ENCODE results near the gene WWOX. TPM values are rescaled to one million over a fixed set of nuclear protein-coding genes. Genes with fewer than 3 reads are reported as not detected.

Gene WWOX
- total and polyA plus RNA-seq, 2 of the 13 experiments (the other 11 are each of a cell fraction or from before 2014, with no cell fraction given): 9.1 to 37.4 TPM

DNA sequence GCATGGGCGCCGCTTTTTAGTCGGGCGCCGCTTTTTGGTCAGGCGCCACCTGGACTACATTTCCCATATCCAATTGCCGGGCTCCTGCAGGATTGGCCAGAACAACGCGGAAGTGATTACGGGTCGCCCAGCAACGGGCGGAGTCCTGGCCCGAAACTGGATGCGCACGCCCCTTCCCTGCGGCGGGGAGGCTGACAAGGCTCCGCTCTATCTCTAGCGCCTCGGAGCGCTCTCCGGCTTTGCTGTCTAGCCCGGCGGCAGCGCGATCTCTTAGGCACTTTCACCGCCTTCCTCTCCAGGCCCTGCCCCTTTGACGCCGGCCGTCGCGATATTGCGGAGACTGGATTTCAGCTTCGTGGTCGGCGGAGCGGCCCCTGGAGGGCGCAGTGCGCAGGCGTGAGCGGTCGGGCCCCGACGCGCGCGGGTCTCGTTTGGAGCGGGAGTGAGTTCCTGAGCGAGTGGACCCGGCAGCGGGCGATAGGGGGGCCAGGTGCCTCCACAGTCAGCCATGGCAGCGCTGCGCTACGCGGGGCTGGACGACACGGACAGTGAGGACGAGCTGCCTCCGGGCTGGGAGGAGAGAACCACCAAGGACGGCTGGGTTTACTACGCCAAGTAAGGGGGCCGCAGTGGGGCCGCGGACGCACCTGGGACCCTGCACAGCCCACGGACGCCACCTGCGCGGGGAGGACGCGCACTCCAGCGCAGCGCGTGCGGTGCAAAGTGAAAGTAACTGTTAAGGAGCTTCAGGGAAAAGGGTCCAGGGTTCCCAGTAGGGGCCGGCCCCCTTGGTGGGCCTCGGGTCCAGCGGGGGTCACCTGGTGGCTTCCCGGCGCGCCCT, at the start of gene WWOX (continued):
- TF ChIP-seq, protein P1, sequence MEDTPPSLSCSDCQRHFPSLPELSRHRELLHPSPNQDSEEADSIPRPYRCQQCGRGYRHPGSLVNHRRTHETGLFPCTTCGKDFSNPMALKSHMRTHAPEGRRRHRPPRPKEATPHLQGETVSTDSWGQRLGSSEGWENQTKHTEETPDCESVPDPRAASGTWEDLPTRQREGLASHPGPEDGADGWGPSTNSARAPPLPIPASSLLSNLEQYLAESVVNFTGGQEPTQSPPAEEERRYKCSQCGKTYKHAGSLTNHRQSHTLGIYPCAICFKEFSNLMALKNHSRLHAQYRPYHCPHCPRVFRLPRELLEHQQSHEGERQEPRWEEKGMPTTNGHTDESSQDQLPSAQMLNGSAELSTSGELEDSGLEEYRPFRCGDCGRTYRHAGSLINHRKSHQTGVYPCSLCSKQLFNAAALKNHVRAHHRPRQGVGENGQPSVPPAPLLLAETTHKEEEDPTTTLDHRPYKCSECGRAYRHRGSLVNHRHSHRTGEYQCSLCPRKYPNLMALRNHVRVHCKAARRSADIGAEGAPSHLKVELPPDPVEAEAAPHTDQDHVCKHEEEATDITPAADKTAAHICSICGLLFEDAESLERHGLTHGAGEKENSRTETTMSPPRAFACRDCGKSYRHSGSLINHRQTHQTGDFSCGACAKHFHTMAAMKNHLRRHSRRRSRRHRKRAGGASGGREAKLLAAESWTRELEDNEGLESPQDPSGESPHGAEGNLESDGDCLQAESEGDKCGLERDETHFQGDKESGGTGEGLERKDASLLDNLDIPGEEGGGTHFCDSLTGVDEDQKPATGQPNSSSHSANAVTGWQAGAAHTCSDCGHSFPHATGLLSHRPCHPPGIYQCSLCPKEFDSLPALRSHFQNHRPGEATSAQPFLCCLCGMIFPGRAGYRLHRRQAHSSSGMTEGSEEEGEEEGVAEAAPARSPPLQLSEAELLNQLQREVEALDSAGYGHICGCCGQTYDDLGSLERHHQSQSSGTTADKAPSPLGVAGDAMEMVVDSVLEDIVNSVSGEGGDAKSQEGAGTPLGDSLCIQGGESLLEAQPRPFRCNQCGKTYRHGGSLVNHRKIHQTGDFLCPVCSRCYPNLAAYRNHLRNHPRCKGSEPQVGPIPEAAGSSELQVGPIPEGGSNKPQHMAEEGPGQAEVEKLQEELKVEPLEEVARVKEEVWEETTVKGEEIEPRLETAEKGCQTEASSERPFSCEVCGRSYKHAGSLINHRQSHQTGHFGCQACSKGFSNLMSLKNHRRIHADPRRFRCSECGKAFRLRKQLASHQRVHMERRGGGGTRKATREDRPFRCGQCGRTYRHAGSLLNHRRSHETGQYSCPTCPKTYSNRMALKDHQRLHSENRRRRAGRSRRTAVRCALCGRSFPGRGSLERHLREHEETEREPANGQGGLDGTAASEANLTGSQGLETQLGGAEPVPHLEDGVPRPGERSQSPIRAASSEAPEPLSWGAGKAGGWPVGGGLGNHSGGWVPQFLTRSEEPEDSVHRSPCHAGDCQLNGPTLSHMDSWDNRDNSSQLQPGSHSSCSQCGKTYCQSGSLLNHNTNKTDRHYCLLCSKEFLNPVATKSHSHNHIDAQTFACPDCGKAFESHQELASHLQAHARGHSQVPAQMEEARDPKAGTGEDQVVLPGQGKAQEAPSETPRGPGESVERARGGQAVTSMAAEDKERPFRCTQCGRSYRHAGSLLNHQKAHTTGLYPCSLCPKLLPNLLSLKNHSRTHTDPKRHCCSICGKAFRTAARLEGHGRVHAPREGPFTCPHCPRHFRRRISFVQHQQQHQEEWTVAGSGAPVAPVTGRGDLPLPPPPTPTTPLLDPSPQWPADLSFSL (CRISPR knock-in tag; IDR thresholded peaks at IDR 0.05): no peak
- peak; percentile 90 for TF ChIP-seq TBX2 (CRISPR knock-in tag; IDR thresholded peaks at IDR 0.05; ENCODE audit: borderline replicate concordance)
- TF ChIP-seq HOXA5 (CRISPR knock-in tag; IDR thresholded peaks at IDR 0.05): peak; percentile 85; the same call in 1 of the 2 replicates
- TF ChIP-seq, protein P2, sequence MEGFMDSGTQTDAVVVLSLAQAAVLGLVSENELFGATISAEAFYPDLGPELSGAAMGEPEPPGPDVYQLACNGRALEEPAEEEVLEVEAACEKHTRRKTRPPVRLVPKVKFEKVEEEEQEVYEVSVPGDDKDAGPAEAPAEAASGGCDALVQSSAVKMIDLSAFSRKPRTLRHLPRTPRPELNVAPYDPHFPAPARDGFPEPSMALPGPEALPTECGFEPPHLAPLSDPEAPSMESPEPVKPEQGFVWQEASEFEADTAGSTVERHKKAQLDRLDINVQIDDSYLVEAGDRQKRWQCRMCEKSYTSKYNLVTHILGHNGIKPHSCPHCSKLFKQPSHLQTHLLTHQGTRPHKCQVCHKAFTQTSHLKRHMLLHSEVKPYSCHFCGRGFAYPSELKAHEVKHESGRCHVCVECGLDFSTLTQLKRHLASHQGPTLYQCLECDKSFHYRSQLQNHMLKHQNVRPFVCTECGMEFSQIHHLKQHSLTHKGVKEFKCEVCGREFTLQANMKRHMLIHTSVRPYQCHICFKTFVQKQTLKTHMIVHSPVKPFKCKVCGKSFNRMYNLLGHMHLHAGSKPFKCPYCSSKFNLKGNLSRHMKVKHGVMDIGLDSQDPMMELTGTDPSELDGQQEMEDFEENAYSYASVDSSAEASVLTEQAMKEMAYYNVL (CRISPR knock-in tag; IDR thresholded peaks at IDR 0.05; ENCODE audit: borderline replicate concordance): peak; percentile 61; the same call in 1 of the 2 replicates
- TF ChIP-seq ZNF557 (CRISPR knock-in tag; IDR thresholded peaks at IDR 0.05): no peak
- TF ChIP-seq, protein P3, sequence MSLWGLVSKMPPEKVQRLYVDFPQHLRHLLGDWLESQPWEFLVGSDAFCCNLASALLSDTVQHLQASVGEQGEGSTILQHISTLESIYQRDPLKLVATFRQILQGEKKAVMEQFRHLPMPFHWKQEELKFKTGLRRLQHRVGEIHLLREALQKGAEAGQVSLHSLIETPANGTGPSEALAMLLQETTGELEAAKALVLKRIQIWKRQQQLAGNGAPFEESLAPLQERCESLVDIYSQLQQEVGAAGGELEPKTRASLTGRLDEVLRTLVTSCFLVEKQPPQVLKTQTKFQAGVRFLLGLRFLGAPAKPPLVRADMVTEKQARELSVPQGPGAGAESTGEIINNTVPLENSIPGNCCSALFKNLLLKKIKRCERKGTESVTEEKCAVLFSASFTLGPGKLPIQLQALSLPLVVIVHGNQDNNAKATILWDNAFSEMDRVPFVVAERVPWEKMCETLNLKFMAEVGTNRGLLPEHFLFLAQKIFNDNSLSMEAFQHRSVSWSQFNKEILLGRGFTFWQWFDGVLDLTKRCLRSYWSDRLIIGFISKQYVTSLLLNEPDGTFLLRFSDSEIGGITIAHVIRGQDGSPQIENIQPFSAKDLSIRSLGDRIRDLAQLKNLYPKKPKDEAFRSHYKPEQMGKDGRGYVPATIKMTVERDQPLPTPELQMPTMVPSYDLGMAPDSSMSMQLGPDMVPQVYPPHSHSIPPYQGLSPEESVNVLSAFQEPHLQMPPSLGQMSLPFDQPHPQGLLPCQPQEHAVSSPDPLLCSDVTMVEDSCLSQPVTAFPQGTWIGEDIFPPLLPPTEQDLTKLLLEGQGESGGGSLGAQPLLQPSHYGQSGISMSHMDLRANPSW (CRISPR knock-in tag; IDR thresholded peaks at IDR 0.05; ENCODE audit: borderline replicate concordance): peak; percentile 65; the same call in 1 of the 2 replicates
- peak; percentile 74; the same call in 1 of the 2 replicates for TF ChIP-seq ZNF598 (CRISPR knock-in tag; IDR thresholded peaks at IDR 0.05; ENCODE audit: borderline replicate concordance)
- peak; percentile 74; the same call in 1 of the 2 replicates for TF ChIP-seq HMG20B (CRISPR knock-in tag; conservative IDR thresholded peaks at IDR 0.05)
- peak; percentile 98 for TF ChIP-seq NRL (CRISPR knock-in tag; IDR thresholded peaks at IDR 0.05; ENCODE audit: borderline replicate concordance)
- TF ChIP-seq MED8 (CRISPR knock-in tag; IDR thresholded peaks at IDR 0.05; ENCODE audit: insufficient replicate concordance): peak; percentile 27
- TF ChIP-seq SIN3B (IDR thresholded peaks at IDR 0.05; ENCODE audit: low read length): peak; percentile 70; the same call in 1 of the 2 replicates
- TF ChIP-seq ZNF614 (CRISPR knock-in tag; IDR thresholded peaks at IDR 0.05; ENCODE audit: borderline replicate concordance): peak; percentile 92; the same call in 1 of the 2 replicates
- TF ChIP-seq YY1 (IDR thresholded peaks at IDR 0.05; ENCODE audit: insufficient read depth, insufficient replicate concordance, low read depth, low read length): peak; percentile 83
- TF ChIP-seq, protein P4, sequence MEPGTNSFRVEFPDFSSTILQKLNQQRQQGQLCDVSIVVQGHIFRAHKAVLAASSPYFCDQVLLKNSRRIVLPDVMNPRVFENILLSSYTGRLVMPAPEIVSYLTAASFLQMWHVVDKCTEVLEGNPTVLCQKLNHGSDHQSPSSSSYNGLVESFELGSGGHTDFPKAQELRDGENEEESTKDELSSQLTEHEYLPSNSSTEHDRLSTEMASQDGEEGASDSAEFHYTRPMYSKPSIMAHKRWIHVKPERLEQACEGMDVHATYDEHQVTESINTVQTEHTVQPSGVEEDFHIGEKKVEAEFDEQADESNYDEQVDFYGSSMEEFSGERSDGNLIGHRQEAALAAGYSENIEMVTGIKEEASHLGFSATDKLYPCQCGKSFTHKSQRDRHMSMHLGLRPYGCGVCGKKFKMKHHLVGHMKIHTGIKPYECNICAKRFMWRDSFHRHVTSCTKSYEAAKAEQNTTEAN (CRISPR knock-in tag; conservative IDR thresholded peaks at IDR 0.05): 0 out of 2 replicates have a peak, but pooled peaks have one; percentile 58
- TF ChIP-seq ZNF282 (IDR thresholded peaks at IDR 0.05; ENCODE audit: partially characterized antibody): no peak
